ENCODE measurements around the gene LPIN3.
"Not testable (repeated sequence)": the region's sequence is repeated elsewhere in the genome, so short reads cannot be mapped to it uniquely, and the experiment has no call there.

LPIN3 gene

DNA sequence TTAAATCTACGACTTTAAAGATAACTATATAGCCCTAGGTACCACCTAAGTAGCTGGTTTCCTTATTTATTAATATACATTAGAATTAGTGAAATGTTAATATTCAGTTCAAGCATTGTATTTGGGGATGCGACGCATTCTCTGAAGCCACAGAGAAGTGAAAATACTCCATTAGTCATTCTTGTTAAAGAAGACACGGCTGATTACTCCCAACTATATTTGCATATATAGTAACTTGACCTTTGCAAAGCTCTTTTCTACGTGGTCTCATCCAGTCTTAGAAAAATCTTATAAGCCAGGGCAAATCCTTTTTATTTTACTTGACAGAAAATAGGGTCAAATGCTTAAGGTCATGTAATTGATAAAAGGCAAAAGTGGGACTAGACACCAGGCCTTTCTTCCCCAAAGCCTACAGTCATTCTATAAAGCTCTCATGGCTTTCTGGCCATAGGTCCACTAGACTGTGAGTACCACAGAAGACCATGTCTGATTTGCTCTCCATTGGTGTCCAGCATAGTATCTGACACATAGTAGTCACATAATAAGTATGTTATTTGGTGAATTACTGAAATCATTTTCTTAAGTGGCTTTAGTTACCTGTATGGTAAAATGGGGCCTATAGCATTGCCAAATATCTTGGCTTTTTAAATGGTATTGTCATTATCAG is 34.4 kb upstream of the LPIN3 start:
- Histone ChIP-seq H3K4me3 (no peak overlapping the region), H3K27me3 (no peaks in the 10 kb centered on the region), H3K9me3 (replicated peaks in 1 of 11) (peaks cover 0 to 16% (median 3%) of the 10 kb centered on the region in 11 experiments; a peak in 7 of 22 replicates), H3K27ac (peak overlapping the region in 2 of 11 experiments; percentile 17 to 24; a peak in 2 of 22 replicates), H3K36me3 (no peaks in the 10 kb centered on the region), H4K20me1 (peaks cover 0 to 4% (median 0%) of the 10 kb centered on the region in 11 experiments; a peak in 1 of 22 replicates), H3K9ac (no peak overlapping the region), H3K4me1 (peaks cover 19 to 70% (median 45%) of the 10 kb centered on the region in 10 experiments), H3K4me2 (peak overlapping the region; percentile 21 to 72 (median 42); a peak in 21 of 22 replicates)
- no peak for TF ChIP-seq Cebpa-rat (IDR thresholded peaks at IDR 0.05)

DNA sequence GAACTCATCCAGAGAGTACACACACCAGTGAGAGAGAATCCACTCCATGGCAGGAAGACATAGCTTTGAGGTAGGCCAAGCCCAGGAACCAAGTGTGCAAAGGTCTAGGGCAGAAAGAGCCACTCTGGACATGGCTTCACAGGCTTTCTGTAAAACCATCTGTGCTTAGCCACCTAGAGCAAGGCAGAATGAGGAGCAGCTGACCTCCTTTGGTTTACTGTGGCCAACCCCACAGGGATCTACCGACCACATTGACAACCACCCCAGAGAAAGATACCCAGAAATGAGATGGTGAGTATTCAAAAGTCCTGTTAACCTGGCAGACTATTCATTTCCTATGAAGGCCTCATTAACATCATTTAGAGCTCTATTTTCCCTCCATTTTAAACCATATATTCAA is 33.6 kb upstream of the LPIN3 start:
- H3K27ac ChIP-seq, result 0 out of 22 replicates have a peak overlapping the region, but pooled peaks of 2 of the 11 experiments have one; percentile 10 to 17
- H4K20me1 ChIP-seq, result peaks cover 0 to 4% (median 0%) of the 10 kb centered on the region in 11 experiments; a peak in 1 of 22 replicates
- H3K27me3 ChIP-seq, result no peaks in the 10 kb centered on the region
- H3K9ac ChIP-seq, result no peak overlapping the region
- TF ChIP-seq Cebpa-rat (IDR thresholded peaks at IDR 0.05), result no peak
- H3K4me3 ChIP-seq, result no peak overlapping the region
- H3K4me2 ChIP-seq, result peak overlapping the region in 10 of 11 experiments; percentile 6 to 72 (median 38); a peak in 18 of 22 replicates
- H3K4me1 ChIP-seq, result peaks cover 19 to 68% (median 45%) of the 10 kb centered on the region in 10 experiments
- H3K36me3 ChIP-seq, result peaks cover 0 to 4% (median 2%) of the 10 kb centered on the region in 11 experiments; a peak in 11 of 22 replicates
- H3K9me3 ChIP-seq (replicated peaks in 1 of 11), result peaks cover 1 to 18% (median 7%) of the 10 kb centered on the region in 11 experiments; a peak in 17 of 22 replicates

DNA sequence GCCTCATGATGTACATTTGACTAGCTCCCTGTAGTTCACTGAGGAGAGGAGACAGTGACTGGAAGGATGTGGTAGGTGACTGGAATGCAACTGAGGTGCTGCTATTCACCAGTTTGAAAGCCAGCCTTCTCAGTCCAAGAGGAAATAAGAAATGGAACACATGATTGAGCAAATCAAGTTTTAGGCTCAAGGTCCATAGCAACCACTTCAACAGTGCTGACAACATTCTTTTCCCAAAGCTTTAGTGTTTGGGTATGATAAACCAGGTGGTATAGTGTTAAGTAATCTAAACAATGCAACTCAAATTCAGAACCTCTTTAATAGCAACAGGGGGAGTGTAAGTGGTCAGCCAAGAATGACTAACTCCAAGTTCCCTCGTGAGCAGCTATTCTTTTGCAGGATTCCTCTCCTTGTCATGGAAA is 32.3 kb upstream of the LPIN3 start:
- Histone ChIP-seq H4K20me1 (peaks cover 0 to 4% (median 0%) of the 10 kb centered on the region in 11 experiments; a peak in 1 of 22 replicates), H3K27ac (peak overlapping the region in 2 of 11 experiments; percentile 26 to 30; a peak in 2 of 22 replicates), H3K9me3 (replicated peaks in 1 of 11) (peaks cover 7 to 20% (median 12%) of the 10 kb centered on the region in 11 experiments; a peak in 17 of 22 replicates), H3K36me3 (peaks cover 0 to 12% (median 9%) of the 10 kb centered on the region in 11 experiments; a peak in 13 of 22 replicates), H3K4me2 (peak overlapping the region in 8 of 11 experiments; percentile 0 to 72 (median 50); a peak in 13 of 22 replicates), H3K27me3 (no peaks in the 10 kb centered on the region), H3K4me3 (no peak overlapping the region), H3K9ac (no peak overlapping the region), H3K4me1 (peaks cover 19 to 67% (median 45%) of the 10 kb centered on the region in 10 experiments)
- TF ChIP-seq Cebpa-rat (IDR thresholded peaks at IDR 0.05), result no peak

DNA sequence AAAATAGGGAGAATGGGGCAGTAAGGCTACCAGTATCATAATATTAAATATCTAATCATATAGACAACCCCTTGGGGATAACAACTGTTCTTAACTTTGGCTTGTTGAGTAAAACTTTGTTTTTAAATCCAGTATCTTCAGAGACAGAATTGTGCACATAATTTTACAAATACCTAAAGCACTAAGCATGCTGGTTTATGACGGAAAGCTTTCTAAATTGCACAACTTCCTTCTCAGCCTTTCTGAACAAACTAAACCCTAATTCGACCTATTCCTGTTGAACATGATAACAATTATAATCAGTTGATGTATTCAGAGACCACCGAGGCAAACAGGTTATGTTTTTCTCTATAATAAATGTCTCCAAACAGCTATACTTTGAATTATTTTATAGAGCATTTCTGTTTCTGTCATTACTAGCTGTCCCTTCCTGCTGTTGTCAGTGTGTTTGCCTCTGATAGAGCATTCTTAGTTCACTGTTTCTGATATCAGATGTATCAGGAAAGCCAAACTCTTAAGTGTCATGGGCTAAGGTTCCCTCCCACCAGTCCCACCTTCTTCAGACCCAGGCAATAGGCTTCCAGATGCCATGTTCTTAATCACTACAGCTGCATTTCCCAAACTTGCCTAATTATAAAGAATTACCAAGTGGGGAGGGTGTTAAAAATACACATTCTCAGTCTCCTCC is 31.8 kb upstream of the LPIN3 start:
- H3K27me3 ChIP-seq, result no peaks in the 10 kb centered on the region
- peak overlapping the region in 8 of 11 experiments; percentile 0 to 72 (median 50); a peak in 13 of 22 replicates for H3K4me2 ChIP-seq
- H3K4me3 ChIP-seq, result no peak overlapping the region
- H3K9me3 ChIP-seq (replicated peaks in 1 of 11), result peaks cover 7 to 20% (median 12%) of the 10 kb centered on the region in 11 experiments; a peak in 17 of 22 replicates
- peaks cover 0 to 12% (median 9%) of the 10 kb centered on the region in 11 experiments; a peak in 13 of 22 replicates for H3K36me3 ChIP-seq
- peaks cover 0 to 4% (median 0%) of the 10 kb centered on the region in 11 experiments; a peak in 1 of 22 replicates for H4K20me1 ChIP-seq
- 0 out of 22 replicates have a peak overlapping the region, but pooled peaks of 1 of the 11 experiments have one; percentile 4 for H3K9ac ChIP-seq
- peaks cover 16 to 62% (median 41%) of the 10 kb centered on the region in 10 experiments for H3K4me1 ChIP-seq
- peak overlapping the region in 4 of 11 experiments; percentile 26 to 56 (median 40); a peak in 6 of 22 replicates for H3K27ac ChIP-seq
- peak in 2 of 11 experiments; percentile 17 to 40; a peak in 1 of 22 replicates for TF ChIP-seq Cebpa-rat (IDR thresholded peaks at IDR 0.05)

DNA sequence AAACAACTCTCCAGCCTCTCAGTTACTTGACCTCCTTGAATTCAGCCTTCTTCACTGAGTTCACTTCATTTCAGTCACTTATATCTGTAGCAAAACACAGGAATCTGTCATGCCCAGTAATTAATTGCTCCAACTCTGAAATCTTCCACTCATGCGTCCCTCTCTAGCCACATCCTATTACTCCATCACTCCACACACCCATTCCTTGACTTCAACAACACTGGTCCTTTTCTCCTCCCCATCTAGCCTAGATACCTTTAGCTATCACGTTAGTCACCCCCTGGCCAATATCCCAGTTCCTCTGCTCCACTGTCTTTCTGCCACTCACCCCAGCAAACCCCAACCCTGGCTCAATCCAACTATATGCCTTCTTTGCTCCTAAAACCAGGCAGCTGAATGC is 30.8 kb upstream of the LPIN3 start:
- Histone ChIP-seq H3K9ac (no peak overlapping the region), H3K27ac (no peak overlapping the region), H3K27me3 (no peaks in the 10 kb centered on the region), H3K4me3 (no peak overlapping the region), H4K20me1 (peaks cover 0 to 4% (median 0%) of the 10 kb centered on the region in 11 experiments; a peak in 1 of 22 replicates), H3K36me3 (peaks cover 0 to 12% (median 9%) of the 10 kb centered on the region in 11 experiments; a peak in 13 of 22 replicates), H3K4me2 (peak overlapping the region in 6 of 11 experiments; percentile 19 to 72 (median 56); a peak in 10 of 22 replicates), H3K4me1 (peaks cover 10 to 52% (median 34%) of the 10 kb centered on the region in 10 experiments), H3K9me3 (replicated peaks in 1 of 11) (peaks cover 7 to 17% (median 12%) of the 10 kb centered on the region in 11 experiments; a peak in 17 of 22 replicates)
- TF ChIP-seq Cebpa-rat (IDR thresholded peaks at IDR 0.05), result no peak

DNA sequence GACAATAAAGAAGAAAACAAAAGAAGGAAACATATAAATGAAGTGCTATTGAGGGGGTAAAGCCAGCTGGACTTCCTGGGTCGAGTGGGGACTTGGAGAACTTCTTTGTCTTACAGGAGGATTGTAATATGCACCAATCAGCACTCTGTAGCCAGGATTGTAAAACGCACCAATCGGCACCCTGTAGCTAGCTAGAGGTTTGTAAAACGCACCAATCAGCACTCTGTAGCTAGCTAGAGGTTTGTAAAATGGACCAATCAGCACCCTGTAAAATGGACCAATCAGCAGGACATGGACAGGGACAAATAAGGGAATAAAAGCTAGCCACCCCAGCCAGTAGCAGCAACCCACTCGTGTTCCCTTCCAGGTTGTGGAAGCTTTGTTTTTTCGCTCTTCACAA is 28.6 kb upstream of the LPIN3 start:
- H3K4me2 ChIP-seq, H3K4me3 ChIP-seq, H4K20me1 ChIP-seq, H3K27me3 ChIP-seq, H3K27ac ChIP-seq, H3K9ac ChIP-seq: not testable (repeated sequence)
- peaks cover 0 to 12% (median 9%) of the 10 kb centered on the region in 11 experiments; a peak in 13 of 22 replicates for H3K36me3 ChIP-seq
- H3K4me1 ChIP-seq, result peaks cover 18 to 51% (median 38%) of the 10 kb centered on the region in 10 experiments
- peaks cover 7 to 13% (median 10%) of the 10 kb centered on the region in 11 experiments; a peak in 16 of 22 replicates for H3K9me3 ChIP-seq (replicated peaks in 1 of 11)

DNA sequence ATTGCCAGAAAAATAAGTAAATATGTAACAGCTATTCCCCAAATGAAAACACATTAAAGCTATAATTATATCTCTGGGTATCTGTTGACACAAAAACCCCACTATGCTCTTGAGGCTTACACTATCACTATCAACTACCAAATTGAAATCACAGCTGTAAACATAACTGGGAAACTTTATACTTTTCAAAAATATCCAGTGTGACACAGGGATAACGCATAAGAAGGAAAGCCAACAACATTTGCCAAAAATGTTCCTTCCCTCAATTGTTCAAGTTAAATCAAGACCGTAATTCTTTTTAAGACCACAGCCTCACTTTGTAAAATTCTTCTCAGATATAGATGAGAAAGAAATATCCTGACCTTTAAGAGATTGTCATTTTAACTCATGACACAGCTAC is 26.2 kb upstream of the LPIN3 start:
- Histone ChIP-seq H3K9ac (no peak overlapping the region; a peak in 1 of 22 replicates), H3K27ac (no peak overlapping the region), H3K36me3 (peaks cover 0 to 12% (median 9%) of the 10 kb centered on the region in 11 experiments; a peak in 13 of 22 replicates), H4K20me1 (no peaks in the 10 kb centered on the region; a peak in 1 of 22 replicates), H3K4me1 (peaks cover 22 to 37% (median 29%) of the 10 kb centered on the region in 10 experiments), H3K27me3 (no peaks in the 10 kb centered on the region), H3K9me3 (replicated peaks in 1 of 11) (peaks cover 7 to 13% (median 10%) of the 10 kb centered on the region in 11 experiments; a peak in 16 of 22 replicates), H3K4me2 (no peak overlapping the region), H3K4me3 (no peak overlapping the region)
- no peak for TF ChIP-seq Cebpa-rat (IDR thresholded peaks at IDR 0.05)

DNA sequence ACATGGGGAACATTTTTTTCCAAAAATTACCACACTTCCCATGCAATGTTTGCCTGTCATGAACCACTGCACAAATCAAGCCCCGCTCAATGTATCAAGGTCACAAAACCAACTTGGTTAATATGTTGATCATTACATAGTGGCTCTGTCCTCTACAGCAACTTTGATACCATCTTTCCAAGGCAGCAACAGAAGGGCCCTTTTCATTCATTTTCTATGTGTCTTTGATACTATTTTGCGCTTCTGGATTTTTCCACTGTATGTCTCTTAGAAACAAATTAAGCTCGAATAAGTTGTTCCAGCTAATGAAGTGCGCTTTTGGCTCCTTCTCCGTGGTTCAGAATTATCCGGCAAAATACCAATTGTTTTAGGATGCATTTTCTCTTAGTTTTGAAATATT is 24.6 kb upstream of the LPIN3 start:
- Histone ChIP-seq H3K36me3 (peaks cover 0 to 12% (median 9%) of the 10 kb centered on the region in 11 experiments; a peak in 13 of 22 replicates), H3K4me1 (peaks cover 24 to 34% (median 30%) of the 10 kb centered on the region in 10 experiments), H3K9ac (peak overlapping the region in 7 of 11 experiments; percentile 92 to 99 (median 97); a peak in 11 of 22 replicates), H3K27ac (peak overlapping the region in 3 of 11 experiments; percentile 95 to 97 (median 96); a peak in 3 of 22 replicates), H3K9me3 (replicated peaks in 1 of 11) (peaks cover 7 to 13% (median 10%) of the 10 kb centered on the region in 11 experiments; a peak in 16 of 22 replicates), H3K4me3 (peak overlapping the region in 8 of 10 experiments; percentile 79 to 99 (median 93); a peak in 14 of 20 replicates), H4K20me1 (no peaks in the 10 kb centered on the region), H3K4me2 (peak overlapping the region; percentile 81 to 100 (median 98)), H3K27me3 (no peaks in the 10 kb centered on the region)
- TF ChIP-seq Cebpa-rat (IDR thresholded peaks at IDR 0.05), result no peak

Data from BLaER1 treated with 17β-estradiol and CSF1 and Interleukin-3, amounts not matched to agents 10 nM and 100 nM (cell line).